Colonic mucosa (tissue), 4 donors: Measurements from ENCODE around the gene ENO3. TPM values are rescaled to one million over a fixed set of nuclear protein-coding genes. Genes with fewer than 3 reads are reported as not detected.

Experiments
- DNase-seq: peaks from one replicate; pipeline ENCODE4 v3.0.0-alpha.2; 2020
- H3K27ac ChIP-seq: fragments of 200-600 bp; one replicate; pipeline ENCODE4 v1.8.0; 2021
- H3K27me3 ChIP-seq: fragments of 200-600 bp; one replicate; pipeline ENCODE4 v1.8.0; 2021
- H3K36me3 ChIP-seq: fragments of 200-600 bp; one replicate; pipeline ENCODE4 v1.8.0; 2021
- H3K4me1 ChIP-seq: fragments of 200-600 bp; one replicate; pipeline ENCODE4 v1.8.0; 2021; ENCODE audit warnings: mild to moderate bottlenecking
- H3K4me3 ChIP-seq: fragments of 200-600 bp; one replicate; pipeline ENCODE4 v1.8.0; 2021
- H3K9ac ChIP-seq, 2 donors: one replicate each; pipeline ENCODE4 v1.7.0; 2013; ENCODE audit warnings: control low read depth in 2 of 2, low read depth in 2 of 2, low read length in 2 of 2
- H3K9me3 ChIP-seq: fragments of 200-600 bp; one replicate; pipeline ENCODE4 v1.8.0; 2021
- intact Hi-C: fragments of 100-400 bp; cut with DNase I; formaldehyde crosslinking; loops from one replicate; pipeline ENCODE4 v1.14.1; 2022
- total RNA-seq, 2 donors: library from RNA; stranded (reverse); fragmentation: NEBNext Ultra II Directional in 1 of 2; extraction: Animal tissue kit (Norgen Biotek cat#: 25700) in 1 of 2; gene quantifications; one replicate each; pipeline ENCODE4 v1.2.1, GENCODE V29; 2021
- TF ChIP-seq, protein P1 (sequence below): fragments of 200-600 bp; IDR thresholded peaks from one replicate; pipeline ENCODE4 v1.8.0; 2022; ENCODE audit warnings: antibody characterized with exemption, mild to moderate bottlenecking
- donor health status: healthy.
- donor health status: DM: no; HTN: no; CAD: no.
- donor health status: DM: no; HTN: no; CAD: no.

ENO3 gene
- total RNA-seq, 2 donors from 2014 or later, result 3.8 to 17.6 TPM

- intact Hi-C loops, result no loop called here
- Histone ChIP-seq H3K9me3 (no peaks in the 10 kb centered on the region), H3K4me3 (peak overlapping the region; percentile 70), H3K36me3 (peaks cover 17% of the 10 kb centered on the region), H3K9ac (peak overlapping the region; percentile 96 to 99), H3K27me3 (no peaks in the 10 kb centered on the region), H3K4me1 (peaks cover 16% of the 10 kb centered on the region), H3K27ac (peak overlapping the region; percentile 98)
- TF ChIP-seq, protein P1, sequence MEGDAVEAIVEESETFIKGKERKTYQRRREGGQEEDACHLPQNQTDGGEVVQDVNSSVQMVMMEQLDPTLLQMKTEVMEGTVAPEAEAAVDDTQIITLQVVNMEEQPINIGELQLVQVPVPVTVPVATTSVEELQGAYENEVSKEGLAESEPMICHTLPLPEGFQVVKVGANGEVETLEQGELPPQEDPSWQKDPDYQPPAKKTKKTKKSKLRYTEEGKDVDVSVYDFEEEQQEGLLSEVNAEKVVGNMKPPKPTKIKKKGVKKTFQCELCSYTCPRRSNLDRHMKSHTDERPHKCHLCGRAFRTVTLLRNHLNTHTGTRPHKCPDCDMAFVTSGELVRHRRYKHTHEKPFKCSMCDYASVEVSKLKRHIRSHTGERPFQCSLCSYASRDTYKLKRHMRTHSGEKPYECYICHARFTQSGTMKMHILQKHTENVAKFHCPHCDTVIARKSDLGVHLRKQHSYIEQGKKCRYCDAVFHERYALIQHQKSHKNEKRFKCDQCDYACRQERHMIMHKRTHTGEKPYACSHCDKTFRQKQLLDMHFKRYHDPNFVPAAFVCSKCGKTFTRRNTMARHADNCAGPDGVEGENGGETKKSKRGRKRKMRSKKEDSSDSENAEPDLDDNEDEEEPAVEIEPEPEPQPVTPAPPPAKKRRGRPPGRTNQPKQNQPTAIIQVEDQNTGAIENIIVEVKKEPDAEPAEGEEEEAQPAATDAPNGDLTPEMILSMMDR, result no peak
- DNase-seq, result peak; percentile 42
Measured at GRCh38 chr17:4940555-4941318, 10.2 kb upstream of the ENO3 start.

GRCh38 chr17:4941319-4941610 lies 9.7 kb upstream of the ENO3 start:
- Histone ChIP-seq H3K9ac (peak overlapping the region; percentile 96 to 99), H3K9me3 (no peaks in the 10 kb centered on the region), H3K27me3 (no peaks in the 10 kb centered on the region), H3K4me1 (peaks cover 21% of the 10 kb centered on the region), H3K4me3 (peak overlapping the region; percentile 70), H3K27ac (peak overlapping the region; percentile 98), H3K36me3 (peaks cover 19% of the 10 kb centered on the region)
- TF ChIP-seq, protein P1, result no peak
- no peak for DNase-seq
- intact Hi-C loops, result no loop called here

DNA sequence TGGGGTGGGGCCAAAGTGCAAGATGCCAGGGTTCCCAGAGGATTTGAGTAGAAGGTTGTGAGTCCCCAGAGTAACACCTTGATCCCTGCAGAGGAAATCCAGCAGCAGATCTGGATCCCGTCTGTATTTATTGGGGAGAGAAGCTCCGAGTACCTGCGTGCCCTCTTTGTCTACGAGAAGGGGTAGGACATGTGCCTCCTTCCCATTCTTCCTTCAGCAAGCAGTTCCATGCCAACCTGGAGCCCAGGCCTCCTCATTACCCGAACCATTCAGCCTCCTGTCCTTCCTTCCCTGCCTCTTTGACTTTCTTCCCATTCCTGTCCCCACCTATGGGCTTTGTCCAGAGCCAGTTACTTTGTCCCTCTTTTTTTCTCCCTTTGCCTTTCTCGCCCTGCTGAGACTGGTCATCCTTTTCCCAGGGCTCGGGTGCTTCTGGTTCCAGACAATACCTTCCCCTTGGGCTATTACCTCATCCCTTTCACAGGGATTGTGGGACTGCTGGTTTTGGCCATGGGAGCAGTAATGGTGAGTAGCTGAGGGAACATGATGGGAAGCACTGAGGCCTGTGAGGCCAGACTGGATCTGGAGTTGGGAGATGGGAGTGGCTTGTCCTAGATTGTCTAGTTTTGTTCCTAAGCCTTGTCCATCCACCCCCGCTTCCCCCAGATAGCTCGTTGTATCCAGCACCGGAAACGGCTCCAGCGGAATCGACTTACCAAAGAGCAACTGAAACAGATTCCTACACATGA lies 8.0 kb upstream of the ENO3 start:
- Histone ChIP-seq H3K4me3 (no peak overlapping the region), H3K4me1 (peaks cover 23% of the 10 kb centered on the region), H3K27ac (no peak overlapping the region), H3K9me3 (no peaks in the 10 kb centered on the region), H3K36me3 (peaks cover 17% of the 10 kb centered on the region), H3K27me3 (no peaks in the 10 kb centered on the region), H3K9ac (peak overlapping the region in 1 of 2 donors; percentile 3)
- TF ChIP-seq, protein P1, result no peak
- intact Hi-C loops, result no loop called here
- DNase-seq, result no peak

DNA sequence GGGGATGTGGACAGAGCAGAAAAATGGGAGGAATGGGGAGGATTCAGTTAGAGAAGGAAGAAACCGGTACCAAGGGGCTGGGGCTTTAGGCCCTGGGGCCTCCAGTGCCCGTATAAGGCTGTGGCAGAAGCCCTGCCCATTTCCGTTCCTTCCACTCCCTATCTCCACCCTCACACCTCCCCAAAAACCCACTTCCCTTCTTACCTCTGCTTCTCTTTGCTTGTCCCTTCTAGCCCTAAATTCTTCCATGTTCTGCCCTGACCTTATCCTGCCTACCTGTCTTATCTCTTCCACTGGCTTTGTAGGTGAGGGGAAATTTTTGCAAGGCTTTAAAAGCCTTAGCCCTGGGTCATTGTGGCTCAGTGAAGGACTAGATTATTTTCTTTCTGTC lies 6.8 kb upstream of the ENO3 start:
- TF ChIP-seq, protein P1, result no peak
- Histone ChIP-seq H3K4me1 (peaks cover 17% of the 10 kb centered on the region), H3K27me3 (no peaks in the 10 kb centered on the region), H3K9ac (peak overlapping the region; percentile 37 to 68), H3K4me3 (no peak overlapping the region), H3K9me3 (no peaks in the 10 kb centered on the region), H3K36me3 (peaks cover 14% of the 10 kb centered on the region), H3K27ac (peak overlapping the region; percentile 98)
- intact Hi-C loops, result no loop called here
- no peak for DNase-seq

- TF ChIP-seq, protein P1, result no peak
- Histone ChIP-seq H3K27ac (peak overlapping the region; percentile 98), H3K9me3 (no peaks in the 10 kb centered on the region), H3K4me3 (no peak overlapping the region), H3K27me3 (no peaks in the 10 kb centered on the region), H3K9ac (peak overlapping the region; percentile 37 to 68), H3K4me1 (peaks cover 17% of the 10 kb centered on the region), H3K36me3 (peaks cover 14% of the 10 kb centered on the region)
- intact Hi-C loops, result no loop called here
- DNase-seq, result no peak
Measured at GRCh38 chr17:4944554-4945175, 6.3 kb upstream of the ENO3 start.
